HepG2 (cell line): ENCODE results near the gene SLC17A9. TPM values are rescaled to one million over a fixed set of nuclear protein-coding genes. Genes with fewer than 3 reads are reported as not detected.

Experiments used
- AGO2 ChIP-seq: fragments of 200-400 bp; formaldehyde crosslinking; optimal IDR thresholded peaks from 2 replicates; pipeline ENCODE3; 2017; ENCODE audit warnings: mild to moderate bottlenecking, low read depth, low read length, moderate library complexity
- ARNT ChIP-seq: fragments of 450-650 bp; IDR thresholded peaks from 2 replicates; pipeline ENCODE4 v1.6.1; 2017
- BORCS8-MEF2B ChIP-seq: sonication (generic); formaldehyde crosslinking; IDR thresholded peaks from 2 replicates; pipeline ENCODE4 v1.8.0; 2022; ENCODE audit warnings: mild to moderate bottlenecking, missing genetic modification reagents
- CCDC6 ChIP-seq: sonication (generic); formaldehyde crosslinking; IDR thresholded peaks from 2 replicates; pipeline ENCODE4 v1.8.1; 2022; ENCODE audit warnings: mild to moderate bottlenecking, missing genetic modification reagents, moderate library complexity
- CHD2 ChIP-seq: IDR thresholded peaks from 2 replicates; pipeline ENCODE4 v1.6.1; 2011; ENCODE audit warnings: low read depth, low read length, improper control_type of control experiment
- EHMT2 ChIP-seq: fragments of 200-600 bp; sonication (generic); IDR thresholded peaks from 2 replicates; pipeline ENCODE4 v1.7.0; 2017; ENCODE audit warnings: antibody characterized with exemption, low read depth, low read length, borderline replicate concordance
- GABPA ChIP-seq, 2 experiments: IDR thresholded peaks; 2 replicates each; pipeline ENCODE4 v1.6.1; 2011 to 2016; ENCODE audit warnings: low read depth in 2 of 2, low read length in 1 of 2, missing biosample characterization in 1 of 2, missing genetic modification characterization in 1 of 2
- KAT8 ChIP-seq: IDR thresholded peaks from 2 replicates; pipeline ENCODE4 v1.6.1; 2016; ENCODE audit warnings: missing genetic modification reagents, missing compliant biosample characterization
- MIER3 ChIP-seq: IDR thresholded peaks from 2 replicates; pipeline ENCODE4 v1.6.1; 2016; ENCODE audit warnings: missing compliant biosample characterization, borderline replicate concordance
- PHF21A ChIP-seq: sonication (generic); formaldehyde crosslinking; IDR thresholded peaks from 2 replicates; pipeline ENCODE4 v1.5.0; 2020; ENCODE audit warnings: mild to moderate bottlenecking, missing genetic modification reagents
- RFXANK ChIP-seq: IDR thresholded peaks from 2 replicates; pipeline ENCODE4 v1.6.1; 2016
- RXRA ChIP-seq: sonication (generic); formaldehyde crosslinking; IDR thresholded peaks from 2 replicates; pipeline ENCODE4 v1.5.1; 2020; ENCODE audit warnings: missing genetic modification reagents
- SIN3A ChIP-seq: IDR thresholded peaks from 2 replicates; pipeline ENCODE4 v1.6.1; 2011; ENCODE audit warnings: low read depth, mild to moderate bottlenecking, control low read depth, low read length, borderline replicate concordance
- SYNCRIP ChIP-seq: fragments of 200-400 bp; formaldehyde crosslinking; IDR thresholded peaks from 2 replicates; pipeline ENCODE4 v1.6.1; 2018; ENCODE audit warnings: mild to moderate bottlenecking, low read depth, low read length; ENCODE audit not compliant: insufficient read depth
- ZBTB1 ChIP-seq: sonication (generic); formaldehyde crosslinking; IDR thresholded peaks from 2 replicates; pipeline ENCODE4 v1.4.0; 2020; ENCODE audit warnings: missing genetic modification reagents, borderline replicate concordance
- ZFP41 ChIP-seq: sonication (generic); formaldehyde crosslinking; IDR thresholded peaks from 2 replicates; pipeline ENCODE4 v1.4.0; 2020; ENCODE audit warnings: mild to moderate bottlenecking, missing genetic modification reagents, borderline replicate concordance
- ZMYM2 ChIP-seq: sonication (generic); formaldehyde crosslinking; IDR thresholded peaks from 2 replicates; pipeline ENCODE4 v1.8.0; 2022; ENCODE audit warnings: mild to moderate bottlenecking, missing genetic modification reagents
- ZNF207 ChIP-seq: fragments of 450-650 bp; IDR thresholded peaks from 2 replicates; pipeline ENCODE4 v1.6.1; 2016; ENCODE audit warnings: antibody characterized with exemption, borderline replicate concordance
- ZNF556 ChIP-seq: sonication (generic); formaldehyde crosslinking; IDR thresholded peaks from 2 replicates; pipeline ENCODE4 v1.4.0; 2020; ENCODE audit warnings: mild to moderate bottlenecking, missing genetic modification reagents, borderline replicate concordance
- ZNF619 ChIP-seq: sonication (generic); formaldehyde crosslinking; IDR thresholded peaks from 2 replicates; pipeline ENCODE4 v1.4.0; 2020; ENCODE audit warnings: mild to moderate bottlenecking, missing genetic modification reagents
- ZNF841 ChIP-seq: sonication (generic); formaldehyde crosslinking; IDR thresholded peaks from 2 replicates; pipeline ENCODE4 v1.8.1; 2023; ENCODE audit warnings: missing genetic modification reagents, borderline replicate concordance
- polyA plus RNA-seq, 8 experiments: library from polyadenylated mRNA; depleted of rRNA in 3 of 8; stranded (reverse) in 7 of 8; unstranded in 1 of 8; fragments of >200 nt; fragmentation: Illumina TruSeq in 4 of 8; extraction: Trizol in 4 of 8; gene quantifications; 2 replicates each; pipeline versions ENCODE4 v1.2.1 to v1.2.3, GENCODE V29; 2011 to 2016; ENCODE audit warnings: low read depth in 4 of 8, missing spikeins in 1 of 8, mixed read lengths in 1 of 8; ENCODE audit not compliant: insufficient read depth in 1 of 8
- total RNA-seq, 5 experiments: library from RNA; depleted of rRNA; stranded (reverse); fragments of >200 nt; fragmentation: Illumina TruSeq; extraction: Trizol; gene quantifications; 2 replicates each; pipeline ENCODE4 v1.2.3, GENCODE V29; 2016; ENCODE audit warnings: low read depth in 1 of 5
- TF ChIP-seq, protein P1 (sequence below): sonication (generic); formaldehyde crosslinking; IDR thresholded peaks from 2 replicates; pipeline ENCODE4 v1.4.0; 2020; ENCODE audit warnings: missing genetic modification reagents
- TF ChIP-seq, protein P2 (sequence below): sonication (generic); formaldehyde crosslinking; IDR thresholded peaks from 2 replicates; pipeline ENCODE4 v1.4.0; 2020; ENCODE audit warnings: missing genetic modification reagents
- TF ChIP-seq, protein P3 (sequence below): sonication (generic); formaldehyde crosslinking; IDR thresholded peaks from 2 replicates; pipeline ENCODE4 v1.4.0; 2020; ENCODE audit warnings: missing genetic modification reagents
- TF ChIP-seq, protein P4 (sequence below): sonication (generic); formaldehyde crosslinking; IDR thresholded peaks from 2 replicates; pipeline ENCODE4 v1.4.0; 2020; ENCODE audit warnings: missing genetic modification reagents, borderline replicate concordance
- TF ChIP-seq, protein P5 (sequence below): sonication (generic); formaldehyde crosslinking; IDR thresholded peaks from 2 replicates; pipeline ENCODE4 v1.4.0; 2020; ENCODE audit warnings: mild to moderate bottlenecking, missing genetic modification reagents

Gene SLC17A9
- total and polyA plus RNA-seq, 2 of the 13 experiments (the other 11 are each of a cell fraction or from before 2014, with no cell fraction given), result 110 to 191 TPM

DNA sequence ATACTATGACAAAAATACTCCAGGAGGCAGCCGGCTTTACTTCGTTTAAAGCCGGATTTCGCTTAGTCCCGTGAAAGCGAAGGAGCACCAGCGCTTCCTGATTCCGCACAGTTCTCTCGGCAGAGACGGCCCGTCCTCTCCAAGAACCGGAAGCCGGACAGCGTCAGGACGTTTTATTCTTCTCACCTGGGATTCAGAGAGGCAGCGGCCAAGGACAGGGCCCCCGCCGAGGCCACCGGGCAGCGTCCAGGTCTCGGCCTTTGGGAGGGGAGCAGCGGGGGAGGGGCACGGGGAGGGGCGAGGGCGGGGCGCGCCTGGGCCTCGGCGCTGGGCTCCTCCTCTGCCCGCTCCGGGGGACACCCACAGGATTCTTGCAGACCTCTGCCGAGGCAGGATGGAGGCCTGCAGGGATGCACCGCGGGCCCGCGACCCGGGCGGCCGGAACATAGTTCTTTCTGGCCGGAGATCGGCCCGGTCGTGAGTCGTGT is 23.4 kb upstream of the SLC17A9 start (continued):
- TF ChIP-seq, protein P1, sequence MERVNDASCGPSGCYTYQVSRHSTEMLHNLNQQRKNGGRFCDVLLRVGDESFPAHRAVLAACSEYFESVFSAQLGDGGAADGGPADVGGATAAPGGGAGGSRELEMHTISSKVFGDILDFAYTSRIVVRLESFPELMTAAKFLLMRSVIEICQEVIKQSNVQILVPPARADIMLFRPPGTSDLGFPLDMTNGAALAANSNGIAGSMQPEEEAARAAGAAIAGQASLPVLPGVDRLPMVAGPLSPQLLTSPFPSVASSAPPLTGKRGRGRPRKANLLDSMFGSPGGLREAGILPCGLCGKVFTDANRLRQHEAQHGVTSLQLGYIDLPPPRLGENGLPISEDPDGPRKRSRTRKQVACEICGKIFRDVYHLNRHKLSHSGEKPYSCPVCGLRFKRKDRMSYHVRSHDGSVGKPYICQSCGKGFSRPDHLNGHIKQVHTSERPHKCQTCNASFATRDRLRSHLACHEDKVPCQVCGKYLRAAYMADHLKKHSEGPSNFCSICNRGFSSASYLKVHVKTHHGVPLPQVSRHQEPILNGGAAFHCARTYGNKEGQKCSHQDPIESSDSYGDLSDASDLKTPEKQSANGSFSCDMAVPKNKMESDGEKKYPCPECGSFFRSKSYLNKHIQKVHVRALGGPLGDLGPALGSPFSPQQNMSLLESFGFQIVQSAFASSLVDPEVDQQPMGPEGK, result peak; percentile 76
- TF ChIP-seq KAT8, result no peak
- TF ChIP-seq EHMT2, result no peak
- peak; percentile 20; the same call in 1 of the 2 replicates for TF ChIP-seq RXRA (CRISPR knock-in tag)
- TF ChIP-seq ZNF841 (CRISPR knock-in tag), result no peak
- peak; percentile 59 for TF ChIP-seq AGO2
- no peak for TF ChIP-seq CHD2
- TF ChIP-seq, protein P2, sequence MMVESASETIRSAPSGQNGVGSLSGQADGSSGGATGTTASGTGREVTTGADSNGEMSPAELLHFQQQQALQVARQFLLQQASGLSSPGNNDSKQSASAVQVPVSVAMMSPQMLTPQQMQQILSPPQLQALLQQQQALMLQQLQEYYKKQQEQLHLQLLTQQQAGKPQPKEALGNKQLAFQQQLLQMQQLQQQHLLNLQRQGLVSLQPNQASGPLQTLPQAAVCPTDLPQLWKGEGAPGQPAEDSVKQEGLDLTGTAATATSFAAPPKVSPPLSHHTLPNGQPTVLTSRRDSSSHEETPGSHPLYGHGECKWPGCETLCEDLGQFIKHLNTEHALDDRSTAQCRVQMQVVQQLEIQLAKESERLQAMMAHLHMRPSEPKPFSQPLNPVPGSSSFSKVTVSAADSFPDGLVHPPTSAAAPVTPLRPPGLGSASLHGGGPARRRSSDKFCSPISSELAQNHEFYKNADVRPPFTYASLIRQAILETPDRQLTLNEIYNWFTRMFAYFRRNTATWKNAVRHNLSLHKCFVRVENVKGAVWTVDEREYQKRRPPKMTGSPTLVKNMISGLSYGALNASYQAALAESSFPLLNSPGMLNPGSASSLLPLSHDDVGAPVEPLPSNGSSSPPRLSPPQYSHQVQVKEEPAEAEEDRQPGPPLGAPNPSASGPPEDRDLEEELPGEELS (CRISPR knock-in tag), result no peak
- TF ChIP-seq, protein P3, sequence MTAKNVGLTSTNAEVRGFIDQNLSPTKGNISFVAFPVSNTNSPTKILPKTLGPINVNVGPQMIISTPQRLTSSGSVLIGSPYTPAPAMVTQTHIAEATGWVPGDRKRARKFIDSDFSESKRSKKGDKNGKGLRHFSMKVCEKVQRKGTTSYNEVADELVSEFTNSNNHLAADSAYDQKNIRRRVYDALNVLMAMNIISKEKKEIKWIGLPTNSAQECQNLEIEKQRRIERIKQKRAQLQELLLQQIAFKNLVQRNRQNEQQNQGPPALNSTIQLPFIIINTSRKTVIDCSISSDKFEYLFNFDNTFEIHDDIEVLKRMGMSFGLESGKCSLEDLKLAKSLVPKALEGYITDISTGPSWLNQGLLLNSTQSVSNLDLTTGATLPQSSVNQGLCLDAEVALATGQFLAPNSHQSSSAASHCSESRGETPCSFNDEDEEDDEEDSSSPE (CRISPR knock-in tag), result no peak
- no peak for TF ChIP-seq SYNCRIP
- TF ChIP-seq ZNF207, result no peak
- no peak for TF ChIP-seq BORCS8-MEF2B (CRISPR knock-in tag)
- TF ChIP-seq ZFP41 (CRISPR knock-in tag), result no peak
- no peak for TF ChIP-seq GABPA (IDR thresholded peaks at IDR 0.05; ENCODE audit: low read depth, low read length)
- peak; percentile 65 for TF ChIP-seq GABPA (CRISPR knock-in tag; IDR thresholded peaks at IDR 0.05; ENCODE audit: low read depth)
- TF ChIP-seq ZNF619 (CRISPR knock-in tag), result no peak
- no peak for TF ChIP-seq MIER3 (CRISPR knock-in tag)
- TF ChIP-seq ARNT, result no peak
- no peak for TF ChIP-seq ZMYM2
- TF ChIP-seq, protein P4, sequence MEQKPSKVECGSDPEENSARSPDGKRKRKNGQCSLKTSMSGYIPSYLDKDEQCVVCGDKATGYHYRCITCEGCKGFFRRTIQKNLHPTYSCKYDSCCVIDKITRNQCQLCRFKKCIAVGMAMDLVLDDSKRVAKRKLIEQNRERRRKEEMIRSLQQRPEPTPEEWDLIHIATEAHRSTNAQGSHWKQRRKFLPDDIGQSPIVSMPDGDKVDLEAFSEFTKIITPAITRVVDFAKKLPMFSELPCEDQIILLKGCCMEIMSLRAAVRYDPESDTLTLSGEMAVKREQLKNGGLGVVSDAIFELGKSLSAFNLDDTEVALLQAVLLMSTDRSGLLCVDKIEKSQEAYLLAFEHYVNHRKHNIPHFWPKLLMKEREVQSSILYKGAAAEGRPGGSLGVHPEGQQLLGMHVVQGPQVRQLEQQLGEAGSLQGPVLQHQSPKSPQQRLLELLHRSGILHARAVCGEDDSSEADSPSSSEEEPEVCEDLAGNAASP (CRISPR knock-in tag), result no peak
- peak; percentile 62; the same call in 1 of the 2 replicates for TF ChIP-seq SIN3A
- no peak for TF ChIP-seq CCDC6
- 0 out of 2 replicates have a peak, but pooled peaks have one; percentile 35 for TF ChIP-seq PHF21A (CRISPR knock-in tag)
- TF ChIP-seq, protein P5, sequence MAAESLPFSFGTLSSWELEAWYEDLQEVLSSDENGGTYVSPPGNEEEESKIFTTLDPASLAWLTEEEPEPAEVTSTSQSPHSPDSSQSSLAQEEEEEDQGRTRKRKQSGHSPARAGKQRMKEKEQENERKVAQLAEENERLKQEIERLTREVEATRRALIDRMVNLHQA (CRISPR knock-in tag), result no peak
- no peak for TF ChIP-seq RFXANK (CRISPR knock-in tag)
- no peak for TF ChIP-seq ZNF556 (CRISPR knock-in tag)
- no peak for TF ChIP-seq ZBTB1
